ENCODE measurements around the gene ADH1B. TPM values are rescaled to one million over a fixed set of nuclear protein-coding genes. Genes with fewer than 3 reads are reported as not detected.
"Not testable (repeated sequence)": the region's sequence is repeated elsewhere in the genome, so short reads cannot be mapped to it uniquely, and the experiment has no call there.

Gene ADH1B
- total and polyA plus RNA-seq, 8 donors = 312 to 1,119 (median 985) TPM

DNA sequence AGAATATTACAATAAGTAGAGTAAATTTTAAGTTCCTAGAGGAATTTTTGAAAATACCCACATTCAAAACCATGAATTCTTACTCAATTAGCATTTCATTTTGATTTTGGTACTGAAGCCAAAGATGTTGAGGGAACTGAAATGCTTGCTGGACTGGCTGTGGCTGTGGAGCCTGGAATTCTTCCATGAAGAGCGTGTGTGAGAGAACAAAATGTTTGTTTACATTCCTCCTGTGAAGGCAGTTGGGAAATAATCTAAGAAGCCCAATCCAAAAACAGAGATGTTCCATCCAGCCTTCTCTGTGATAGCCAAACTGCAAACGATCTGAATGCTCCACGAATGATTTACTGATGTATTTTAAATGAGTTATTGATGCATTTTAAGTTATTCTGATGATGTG is 3.8 kb upstream of the ADH1B start:
- H3K4me1 ChIP-seq = peaks cover 4 to 5% of the 10 kb centered on the region in 2 donors
- peak overlapping the region; percentile 6 to 16 for H3K27ac ChIP-seq
- H3K36me3 ChIP-seq = no peaks in the 10 kb centered on the region
- TF ChIP-seq, protein P1, sequence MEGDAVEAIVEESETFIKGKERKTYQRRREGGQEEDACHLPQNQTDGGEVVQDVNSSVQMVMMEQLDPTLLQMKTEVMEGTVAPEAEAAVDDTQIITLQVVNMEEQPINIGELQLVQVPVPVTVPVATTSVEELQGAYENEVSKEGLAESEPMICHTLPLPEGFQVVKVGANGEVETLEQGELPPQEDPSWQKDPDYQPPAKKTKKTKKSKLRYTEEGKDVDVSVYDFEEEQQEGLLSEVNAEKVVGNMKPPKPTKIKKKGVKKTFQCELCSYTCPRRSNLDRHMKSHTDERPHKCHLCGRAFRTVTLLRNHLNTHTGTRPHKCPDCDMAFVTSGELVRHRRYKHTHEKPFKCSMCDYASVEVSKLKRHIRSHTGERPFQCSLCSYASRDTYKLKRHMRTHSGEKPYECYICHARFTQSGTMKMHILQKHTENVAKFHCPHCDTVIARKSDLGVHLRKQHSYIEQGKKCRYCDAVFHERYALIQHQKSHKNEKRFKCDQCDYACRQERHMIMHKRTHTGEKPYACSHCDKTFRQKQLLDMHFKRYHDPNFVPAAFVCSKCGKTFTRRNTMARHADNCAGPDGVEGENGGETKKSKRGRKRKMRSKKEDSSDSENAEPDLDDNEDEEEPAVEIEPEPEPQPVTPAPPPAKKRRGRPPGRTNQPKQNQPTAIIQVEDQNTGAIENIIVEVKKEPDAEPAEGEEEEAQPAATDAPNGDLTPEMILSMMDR (IDR thresholded peaks at IDR 0.05) = no peak
- H3K4me3 ChIP-seq = no peak overlapping the region
- intact Hi-C loops (cut with DNase I) = no loop called here
- no peaks in the 10 kb centered on the region for H3K27me3 ChIP-seq
- H3K9me3 ChIP-seq = peaks cover 0 to 11% of the 10 kb centered on the region in 2 donors
- DNase-seq = peak in 3 of 4 donors; percentile 39 to 94 (median 92)
- peak; percentile 61 for ATAC-seq

DNA sequence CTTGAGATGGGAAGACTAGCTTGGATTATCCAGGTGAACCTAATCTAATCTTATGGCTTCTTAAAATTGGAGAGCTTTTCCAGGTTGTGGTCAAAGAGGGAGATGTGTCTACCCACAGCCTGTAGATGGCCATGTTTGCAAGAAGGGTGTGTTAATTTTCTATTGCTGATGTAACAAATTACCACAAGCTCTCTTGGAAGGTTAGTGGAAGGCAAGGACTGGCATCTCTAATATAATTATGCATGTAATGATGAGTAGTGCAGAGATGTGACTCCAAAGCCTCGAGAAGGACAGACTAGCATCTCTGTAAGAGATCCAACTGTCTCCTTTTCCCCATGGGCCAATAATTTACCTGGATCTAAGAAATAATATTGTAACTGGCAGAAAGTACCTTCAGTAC is 3.2 kb upstream of the ADH1B start:
- no peak overlapping the region for H3K4me3 ChIP-seq
- H3K9me3 ChIP-seq = peaks cover 0 to 11% of the 10 kb centered on the region in 2 donors
- DNase-seq (no peak), ATAC-seq (no peak)
- intact Hi-C loops (cut with DNase I) = no loop called here
- TF ChIP-seq, protein P1 (IDR thresholded peaks at IDR 0.05) = no peak
- H3K27ac ChIP-seq = peak overlapping the region; percentile 14 to 16
- no peaks in the 10 kb centered on the region for H3K27me3 ChIP-seq
- H3K36me3 ChIP-seq = no peaks in the 10 kb centered on the region
- H3K4me1 ChIP-seq = peaks cover 4 to 5% of the 10 kb centered on the region in 2 donors

DNA sequence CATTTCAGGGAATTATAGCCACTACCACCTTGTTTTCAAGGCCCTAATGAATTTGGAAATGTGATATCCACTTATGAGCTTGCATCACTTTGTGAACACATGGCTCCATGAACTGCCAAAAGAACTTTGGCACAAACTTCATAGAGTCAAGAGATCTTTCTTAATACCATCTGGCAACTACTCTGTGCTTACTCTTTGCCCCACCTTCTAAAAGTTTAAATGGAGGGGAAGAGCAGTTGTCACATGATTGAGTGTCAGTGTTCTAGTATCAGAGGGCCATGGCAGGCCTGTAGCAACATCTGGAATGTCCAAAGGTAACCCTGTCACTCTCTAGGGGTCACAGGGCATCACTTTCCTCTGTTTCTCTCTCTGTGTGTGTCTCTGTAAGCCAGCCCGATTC is 2.6 kb upstream of the ADH1B start:
- Histone ChIP-seq H3K27me3 (no peaks in the 10 kb centered on the region), H3K4me1 (peaks cover 4 to 5% of the 10 kb centered on the region in 2 donors), H3K36me3 (no peaks in the 10 kb centered on the region), H3K27ac (peak overlapping the region; percentile 14 to 16), H3K4me3 (no peak overlapping the region), H3K9me3 (peaks cover 0 to 11% of the 10 kb centered on the region in 2 donors)
- DNase-seq (peak in 2 of 4 donors; percentile 76 to 88), ATAC-seq (peak; percentile 52)
- TF ChIP-seq, protein P1 (IDR thresholded peaks at IDR 0.05) = no peak
- intact Hi-C loops (cut with DNase I) = no loop called here

DNA sequence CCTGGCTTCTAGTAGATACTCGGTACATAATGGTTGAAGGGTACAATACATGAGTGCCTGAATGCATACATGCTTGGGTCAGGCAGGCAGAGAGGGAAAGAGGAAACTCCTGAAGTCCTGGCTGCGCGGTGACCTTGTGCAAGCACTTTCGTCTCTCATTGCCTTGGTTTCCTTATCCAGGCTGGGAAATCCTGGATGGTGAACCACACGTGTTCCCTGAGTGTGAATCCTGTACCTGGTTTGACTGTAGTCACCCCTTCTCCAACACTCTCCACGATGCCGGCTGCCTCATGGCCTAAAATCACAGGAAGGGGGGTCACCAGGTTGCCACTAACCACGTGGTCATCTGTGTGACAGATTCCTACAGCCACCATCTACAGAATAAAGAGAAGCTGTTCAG is 3.4 kb downstream of the ADH1B start:
- H3K4me3 ChIP-seq; intact Hi-C loops (cut with DNase I): not testable (repeated sequence)

DNA sequence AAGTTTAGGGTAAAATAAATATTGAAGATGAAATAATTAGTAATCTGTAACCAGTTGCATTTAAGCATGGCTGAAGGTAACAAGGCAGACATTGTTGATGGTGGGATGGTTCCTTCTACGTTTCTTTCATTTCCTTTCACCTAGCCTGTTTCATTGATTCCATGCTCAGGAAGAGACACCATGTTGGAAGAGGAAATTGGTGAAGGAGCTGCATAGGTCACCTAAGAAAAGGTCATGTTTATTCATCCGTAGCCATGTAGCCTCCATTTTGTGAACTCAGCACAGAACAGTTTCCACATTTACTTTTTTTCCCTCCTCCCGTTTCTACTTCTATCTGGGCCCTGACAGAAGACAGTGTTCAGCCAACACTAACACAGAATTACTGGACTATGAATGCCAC is 3.8 kb downstream of the ADH1B start:
- Histone ChIP-seq H3K4me3 (no peak overlapping the region), H3K4me1 (no peaks in the 10 kb centered on the region), H3K27ac (peak overlapping the region in 1 of 2 donors; percentile 68), H3K27me3 (no peaks in the 10 kb centered on the region), H3K9me3 (no peaks in the 10 kb centered on the region), H3K36me3 (no peaks in the 10 kb centered on the region)
- intact Hi-C loops (cut with DNase I) = no loop called here
- TF ChIP-seq, protein P1 (IDR thresholded peaks at IDR 0.05) = no peak
- DNase-seq = no peak
- ATAC-seq = no peak

More for the DNA sequence above, 3.4 kb downstream of the ADH1B start:
- H3K9me3 ChIP-seq, H3K36me3 ChIP-seq, DNase-seq, H3K4me1 ChIP-seq, H3K27me3 ChIP-seq, ATAC-seq: not testable (repeated sequence)
- peak overlapping the region in 1 of 2 donors; percentile 68 for H3K27ac ChIP-seq

DNA sequence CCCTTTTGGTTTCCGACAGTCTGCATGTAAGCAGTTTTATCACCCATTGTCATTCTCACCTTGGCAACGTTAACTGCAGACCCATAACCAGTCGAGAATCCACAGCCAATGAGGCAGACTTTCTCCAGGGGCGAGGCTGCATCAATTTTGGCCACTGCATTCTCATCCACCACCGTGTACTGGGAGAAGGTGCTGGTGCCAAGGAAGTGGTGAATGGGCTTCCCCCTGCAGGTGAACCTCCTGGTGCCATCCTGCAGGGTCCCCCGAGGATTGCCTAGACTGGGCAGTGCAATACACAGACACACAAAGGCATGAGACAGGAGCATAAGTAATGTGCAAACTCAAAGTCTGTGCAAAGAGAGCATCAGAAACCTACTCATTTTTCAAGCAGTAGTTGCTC is 5.4 kb downstream of the ADH1B start:
- no peaks in the 10 kb centered on the region for H3K27me3 ChIP-seq
- DNase-seq = no peak
- H3K27ac ChIP-seq = peak overlapping the region in 1 of 2 donors; percentile 68
- no peaks in the 10 kb centered on the region for H3K9me3 ChIP-seq
- no peaks in the 10 kb centered on the region for H3K36me3 ChIP-seq
- intact Hi-C loops (cut with DNase I) = no loop called here
- no peaks in the 10 kb centered on the region for H3K4me1 ChIP-seq
- H3K4me3 ChIP-seq = no peak overlapping the region
- ATAC-seq = no peak
- TF ChIP-seq, protein P1 (IDR thresholded peaks at IDR 0.05) = no peak

Data from left lung (tissue), 10 donors.